HG02852 (cell line): ENCODE data around the gene RNPEPL1.
"Not testable (repeated sequence)": the region's sequence is repeated elsewhere in the genome, so short reads cannot be mapped to it uniquely, and the experiment has no call there.

Experiments
- ATAC-seq: cut with Tn5 transposase; IDR thresholded peaks from one replicate; pipeline ENCODE4 v1.9.1; 2021; ENCODE audit warnings: mild to moderate bottlenecking, moderate library complexity; ENCODE audit not compliant: unreplicated experiment

Gene RNPEPL1

DNA sequence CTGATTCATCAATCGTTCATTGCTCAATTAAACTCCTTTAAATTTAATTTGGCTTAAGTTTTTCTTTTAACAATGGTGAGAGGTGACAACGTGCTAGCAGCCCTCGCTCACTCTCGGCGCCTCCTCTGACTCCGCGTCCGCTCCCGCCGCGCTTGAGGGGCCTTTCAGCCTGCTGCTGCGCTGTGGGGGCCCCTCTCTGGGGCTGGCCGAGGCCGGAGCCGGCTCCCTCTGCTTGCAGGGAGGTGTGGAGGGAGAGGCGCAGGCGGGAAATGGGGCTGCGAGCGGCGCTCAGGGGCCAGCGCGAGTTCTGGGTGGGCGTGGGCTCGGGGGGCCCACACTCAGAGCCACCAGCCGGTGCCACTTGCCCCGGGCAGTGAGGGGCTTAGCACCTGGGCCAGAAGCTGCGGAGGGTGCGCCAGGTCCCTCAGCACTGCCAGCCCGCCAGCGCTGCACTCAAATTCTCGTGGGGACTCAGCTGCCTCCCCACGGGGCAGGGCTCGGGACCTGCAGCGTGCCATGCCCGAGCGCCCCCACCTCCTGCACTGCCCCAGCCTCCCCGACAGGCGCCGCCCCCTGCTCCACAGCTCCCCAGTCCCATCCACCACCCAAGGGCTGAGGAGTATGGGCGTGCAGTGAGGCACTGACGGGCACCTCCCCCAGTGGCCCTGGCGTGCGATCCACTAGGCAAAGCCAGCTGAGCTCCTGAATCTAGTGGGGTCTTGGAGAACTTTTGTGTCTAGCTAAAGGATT lies 30.1 kb upstream of the RNPEPL1 start:
- no peak for ATAC-seq

DNA sequence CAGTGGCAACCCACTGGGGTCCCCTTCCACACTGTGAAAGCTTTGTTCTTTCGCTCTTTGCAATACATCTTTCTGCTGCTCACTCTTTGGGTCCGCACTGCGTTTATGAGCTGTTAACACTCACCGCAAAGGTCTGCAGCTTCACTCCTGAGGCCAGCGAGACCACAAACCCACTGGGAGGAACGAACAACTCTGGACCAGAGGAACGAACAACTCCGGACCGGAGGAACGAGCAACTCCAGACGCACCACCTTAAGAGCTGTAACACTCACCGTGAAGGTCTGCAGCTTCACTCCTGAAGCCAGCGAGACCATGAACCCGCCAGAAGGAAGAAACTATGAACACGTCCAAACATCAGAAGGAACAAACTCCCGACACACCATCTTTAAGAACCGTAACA lies 29.2 kb upstream of the RNPEPL1 start:
- not testable (repeated sequence) for ATAC-seq

- ATAC-seq = no peak
Observed at GRCh38 chr2:240539906-240540305, 28.4 kb upstream of the RNPEPL1 start.

DNA sequence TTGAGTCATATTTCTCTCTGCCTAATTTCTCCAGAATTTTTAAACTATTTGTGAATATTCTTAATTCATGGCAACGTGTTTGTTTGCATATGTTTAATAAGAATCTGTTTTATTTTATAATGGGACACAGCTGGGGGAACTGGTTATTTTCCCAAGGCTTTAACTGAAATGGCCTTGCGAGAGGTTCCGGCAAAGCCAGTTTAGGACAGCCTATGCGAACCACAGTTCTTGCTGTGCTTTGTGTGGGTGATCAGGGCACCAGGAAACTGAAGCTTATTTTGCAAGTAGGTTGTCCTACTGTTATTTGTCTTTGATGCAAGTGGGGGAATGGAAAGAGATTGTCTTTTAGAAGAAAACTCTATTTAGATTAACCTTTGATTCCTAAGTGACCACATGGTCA lies 17.0 kb upstream of the RNPEPL1 start:
- no peak for ATAC-seq

DNA sequence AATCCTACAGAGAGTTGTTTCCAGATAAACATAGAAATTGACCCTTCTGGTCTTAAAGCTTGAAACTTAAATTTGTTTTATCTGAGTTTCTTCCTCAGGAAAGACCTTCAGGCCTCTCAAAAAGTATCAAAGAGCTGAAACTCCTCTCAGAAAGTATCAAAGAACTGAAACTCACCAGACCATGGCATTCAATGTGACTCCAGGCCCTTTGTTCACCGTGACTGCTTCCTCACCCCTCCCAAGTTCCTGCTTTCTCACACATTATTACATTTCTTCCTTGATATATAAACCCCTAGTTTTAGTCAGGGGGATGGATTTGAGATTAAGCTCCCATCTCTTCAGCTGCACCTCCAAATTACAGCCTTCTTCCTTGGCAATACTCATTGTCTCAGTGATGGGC lies 16.5 kb upstream of the RNPEPL1 start:
- no peak for ATAC-seq

DNA sequence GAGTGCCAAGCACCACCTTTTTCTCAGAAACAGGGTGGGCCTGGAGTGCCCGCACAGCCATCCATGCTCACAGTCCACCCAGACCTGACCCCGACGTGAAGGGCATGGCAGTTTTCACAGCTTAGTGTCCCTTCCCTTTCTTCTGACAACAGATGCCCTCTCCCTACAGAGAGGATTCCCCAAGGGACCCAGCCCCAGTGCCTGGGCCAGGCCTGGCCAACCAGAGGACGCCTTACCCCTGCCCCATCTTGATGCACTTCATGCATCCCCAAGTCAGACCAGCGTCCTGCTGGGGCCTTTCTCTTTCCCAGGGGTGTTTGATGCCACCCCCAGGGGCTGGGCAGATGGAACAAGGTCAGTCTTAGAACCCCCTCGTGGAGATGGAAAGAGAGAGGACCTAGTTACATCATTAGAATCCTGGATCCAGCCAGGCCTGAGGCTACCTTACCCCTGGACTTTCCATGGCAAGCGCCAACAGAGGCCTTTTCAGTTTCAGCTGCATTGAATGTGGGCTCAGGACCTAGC lies 14.3 kb upstream of the RNPEPL1 start:
- no peak for ATAC-seq

DNA sequence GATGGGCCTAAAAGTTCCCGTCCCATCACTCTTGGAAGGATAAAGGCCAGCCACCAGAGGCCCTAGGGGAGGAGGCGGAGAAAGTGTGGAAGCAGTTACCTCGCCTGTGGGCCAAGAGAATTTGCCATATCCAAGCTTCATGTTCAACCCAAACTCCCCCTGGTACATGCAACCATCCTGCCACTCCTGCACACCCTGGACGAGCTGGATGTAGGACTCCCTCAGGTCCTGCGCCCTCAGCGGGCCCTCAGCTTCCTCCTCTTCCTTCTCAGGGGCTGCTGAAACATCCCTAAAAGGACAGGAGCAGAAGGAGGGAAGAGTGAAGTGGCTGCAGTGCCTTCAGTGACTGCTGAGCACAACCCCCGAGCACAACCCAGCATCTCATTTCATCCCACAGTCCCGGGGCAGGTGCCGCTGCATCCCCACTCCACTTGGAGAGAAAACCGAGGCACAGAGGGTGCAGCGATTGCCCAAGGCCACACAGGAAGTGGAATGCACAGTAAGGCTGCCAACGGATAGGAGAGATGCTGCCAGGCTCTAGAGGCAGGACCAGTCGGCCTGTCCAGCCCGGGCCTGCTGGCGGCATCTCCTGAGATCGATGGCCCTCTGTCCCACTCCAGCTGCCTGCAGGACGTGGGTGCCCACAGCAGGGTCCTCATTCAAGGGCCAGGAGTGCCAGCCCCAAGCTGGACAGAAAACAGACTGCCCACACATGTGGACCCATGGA lies 13.4 kb upstream of the RNPEPL1 start:
- no peak for ATAC-seq

DNA sequence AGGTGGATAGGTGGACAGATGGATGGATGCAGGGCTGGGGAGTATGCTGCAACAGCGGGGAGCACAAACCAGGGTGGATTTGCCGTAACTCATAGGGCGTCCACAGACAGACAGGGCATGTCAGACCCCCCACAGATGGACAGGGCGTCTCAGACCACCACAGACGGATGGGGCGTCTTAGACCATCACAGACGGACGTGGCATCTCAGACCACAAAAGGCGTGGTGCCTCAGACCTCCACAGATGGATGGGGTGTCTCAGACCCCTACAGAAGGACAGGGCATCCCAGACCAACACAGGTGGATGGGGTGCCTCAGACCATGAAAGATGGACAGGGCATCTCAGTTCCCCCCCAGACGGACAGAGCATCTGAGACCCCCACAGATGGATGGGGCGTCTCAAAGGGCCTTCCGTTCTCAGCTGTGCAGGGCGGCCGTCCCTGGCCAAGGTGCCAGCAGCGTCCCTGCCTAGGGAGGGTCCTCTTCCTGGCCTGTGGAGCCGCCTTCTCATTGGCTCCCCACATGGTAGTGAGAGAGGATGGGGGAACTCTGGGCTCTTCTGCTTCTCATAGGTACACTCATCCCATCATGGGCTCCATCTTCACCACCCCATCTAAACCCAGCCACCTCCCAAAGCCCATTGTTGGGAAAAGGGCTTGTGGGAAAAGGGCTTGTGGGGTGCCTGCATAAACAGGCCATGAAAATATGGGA lies 12.6 kb upstream of the RNPEPL1 start:
- ATAC-seq = no peak

- ATAC-seq = no peak
Observed at GRCh38 chr2:240556553-240557100, 11.7 kb upstream of the RNPEPL1 start.

- ATAC-seq = no peak
Observed at GRCh38 chr2:240557101-240557751, 11.1 kb upstream of the RNPEPL1 start.

- no peak for ATAC-seq
Observed at GRCh38 chr2:240557808-240558207, 10.5 kb upstream of the RNPEPL1 start, which contains the start of gene ANKMY1. TSS of gene ANKMY1 (minus strand) at chr2:240557988. CDS start at chr2:240557335, 653 bp downstream.

DNA sequence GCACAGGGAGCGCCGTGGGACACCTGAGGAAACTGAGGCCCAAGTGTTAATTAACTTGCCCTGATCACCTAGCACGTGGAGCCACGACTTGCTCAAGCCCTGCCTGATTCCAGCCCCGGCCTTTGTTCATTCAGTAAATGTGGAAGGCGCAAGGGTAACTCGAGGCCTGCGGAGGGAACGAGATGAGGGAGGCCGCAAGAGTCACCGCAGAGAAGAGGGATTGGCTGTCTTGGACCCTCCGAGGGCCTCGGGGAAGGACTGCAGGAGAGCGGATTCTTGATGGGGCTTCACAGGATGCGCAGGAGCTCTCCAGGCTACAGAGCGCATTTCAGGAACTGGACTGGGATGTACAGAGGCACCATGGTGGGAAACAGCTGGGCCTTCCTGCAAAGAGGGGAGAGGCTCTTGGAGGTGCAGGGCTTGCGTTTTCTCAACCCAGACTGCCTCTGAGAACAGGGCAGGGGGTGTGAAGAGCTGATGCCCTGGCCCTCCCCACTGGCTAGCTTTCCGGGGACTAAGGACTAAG lies 10.0 kb upstream of the RNPEPL1 start:
- no peak for ATAC-seq

DNA sequence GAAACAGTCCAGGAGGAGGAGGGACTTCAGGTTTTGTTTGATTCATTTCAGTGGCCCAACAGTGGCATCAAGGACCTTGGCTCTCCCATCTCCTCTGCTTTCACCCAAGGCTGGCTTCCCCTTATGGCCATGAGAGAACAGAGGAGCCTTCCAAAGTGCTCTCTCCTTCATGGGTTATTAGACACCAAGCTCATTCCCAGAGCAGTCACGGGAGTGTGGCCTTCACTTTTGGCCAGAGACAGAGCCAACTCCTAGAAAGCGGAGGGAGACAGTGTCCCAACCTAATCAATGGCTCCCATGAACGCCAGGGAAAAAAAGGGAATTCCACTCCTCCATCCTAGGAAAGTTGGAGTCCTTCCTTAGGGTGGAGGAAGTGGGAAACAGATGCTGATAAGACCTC lies 9.0 kb upstream of the RNPEPL1 start:
- no peak for ATAC-seq

DNA sequence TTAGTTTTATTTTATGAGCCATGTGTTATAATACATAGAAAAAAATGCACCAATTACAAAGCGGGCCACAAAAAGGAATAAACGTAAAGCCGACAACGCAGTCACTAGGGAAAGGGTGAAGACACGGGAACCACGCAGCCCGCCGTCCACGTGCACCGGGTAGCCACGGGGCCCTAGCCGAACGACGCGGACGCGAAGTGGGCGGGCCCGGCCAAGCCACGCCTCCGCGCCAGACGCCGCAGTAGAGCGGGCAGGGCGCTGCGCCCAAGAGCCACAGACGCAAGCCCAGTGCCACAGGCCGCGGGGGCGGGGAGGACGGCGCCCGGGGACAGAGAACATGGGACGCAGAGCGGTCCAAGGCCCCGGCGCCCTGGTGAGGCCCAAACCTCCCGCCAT lies 8.2 kb upstream of the RNPEPL1 start, which contains the start of gene DUSP28:
Gene DUSP28 (plus strand): TSS at position 274 of the 396 bp plus-strand sequence. CDS start 328 bp downstream, outside the sequence.
- ATAC-seq = peak; percentile 50

DNA sequence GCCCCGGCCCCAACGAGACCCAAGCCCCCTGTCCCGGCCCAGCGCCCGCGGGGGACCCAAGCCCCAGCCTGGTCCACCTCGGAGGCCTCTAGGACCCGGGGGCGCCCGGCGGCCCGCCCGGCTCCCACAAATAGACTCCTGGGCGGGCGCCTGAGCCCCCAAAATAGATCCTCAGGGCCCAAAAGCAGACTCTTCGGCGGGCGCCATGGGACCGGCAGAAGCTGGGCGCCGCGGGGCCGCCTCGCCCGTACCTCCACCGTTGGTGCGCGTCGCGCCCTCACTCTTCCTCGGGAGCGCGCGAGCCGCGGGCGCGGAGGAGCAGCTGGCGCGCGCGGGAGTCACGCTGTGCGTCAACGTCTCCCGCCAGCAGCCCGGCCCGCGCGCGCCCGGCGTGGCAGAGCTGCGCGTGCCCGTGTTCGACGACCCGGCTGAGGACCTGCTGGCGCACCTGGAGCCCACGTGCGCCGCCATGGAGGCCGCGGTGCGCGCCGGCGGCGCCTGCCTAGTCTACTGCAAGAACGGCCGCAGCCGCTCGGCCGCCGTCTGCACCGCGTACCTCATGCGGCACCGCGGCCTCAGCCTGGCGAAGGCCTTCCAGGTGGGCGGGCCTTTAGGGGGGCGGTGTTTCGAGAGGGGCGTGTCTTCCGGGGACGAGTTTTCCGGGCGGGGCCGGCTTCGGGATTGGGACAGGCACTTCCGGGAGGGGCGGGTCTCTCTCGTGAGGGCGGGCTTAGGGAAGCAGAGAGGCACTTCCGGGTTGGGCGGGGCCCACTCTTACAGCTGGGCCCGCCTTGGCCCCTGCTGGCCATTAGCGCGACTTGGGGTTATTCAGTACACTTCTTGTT lies 7.6 kb upstream of the RNPEPL1 start:
- ATAC-seq = peak; percentile 54

- peak; percentile 2 for ATAC-seq
Observed at GRCh38 chr2:240561325-240561971, 6.8 kb upstream of the RNPEPL1 start.

DNA sequence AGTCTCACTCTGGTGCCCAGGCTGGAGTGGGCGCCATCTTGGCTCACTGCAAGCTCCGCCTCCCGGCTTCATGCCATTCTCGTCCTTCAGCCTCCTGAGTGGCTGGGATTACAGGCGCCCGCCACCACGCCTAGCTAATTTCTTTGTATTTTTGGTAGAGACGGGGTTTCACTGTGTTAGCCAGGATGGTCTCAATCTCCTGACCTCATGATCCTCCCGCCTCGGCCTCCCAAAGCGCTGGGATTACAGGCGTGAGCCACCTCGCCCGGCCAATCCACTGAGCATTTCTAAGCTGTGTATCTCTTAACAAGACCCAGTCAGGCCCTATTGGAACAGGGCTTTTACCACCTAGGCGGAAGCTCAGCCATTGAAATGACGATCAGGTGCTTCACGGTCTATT lies 5.1 kb upstream of the RNPEPL1 start:
- ATAC-seq = not testable (repeated sequence)

- no peak for ATAC-seq
Observed at GRCh38 chr2:240563951-240564560, 4.2 kb upstream of the RNPEPL1 start.
